ENCODE results near the gene ARF3.

ARF3 gene

DNA sequence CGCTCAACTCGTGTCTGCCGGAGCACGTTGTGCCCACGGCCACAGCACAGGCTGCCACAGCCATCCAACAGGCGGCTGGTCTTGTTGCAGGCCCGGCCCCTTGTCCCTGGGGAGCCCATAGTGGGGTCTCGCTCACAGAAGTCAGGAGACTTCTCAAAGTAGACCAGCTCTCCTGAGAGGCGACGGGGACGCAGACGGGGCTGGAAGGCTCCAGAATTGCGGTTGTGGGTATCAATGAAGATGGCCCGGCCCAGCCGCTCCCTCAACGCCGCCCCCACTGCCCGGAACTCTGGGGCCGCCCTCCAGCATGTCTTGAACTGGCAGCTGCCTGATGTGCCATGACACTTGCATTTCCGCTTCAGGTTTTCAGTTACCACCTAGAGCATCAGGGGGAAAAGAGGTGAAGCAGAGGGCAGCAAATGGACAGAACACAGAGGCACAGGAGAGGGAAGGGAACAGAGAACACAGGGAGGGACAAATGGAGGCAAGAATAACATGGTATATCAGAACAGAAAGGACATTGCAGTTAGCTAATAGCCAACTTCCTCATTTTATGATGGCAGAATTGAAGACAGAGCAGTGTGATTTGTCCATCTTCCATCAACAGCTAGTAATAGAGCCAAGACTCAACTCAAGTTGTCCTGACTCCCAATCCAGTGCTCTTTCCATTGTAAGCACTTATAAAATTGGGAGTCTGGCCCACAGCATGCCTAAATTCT, 9.0 kb upstream of the ARF3 start:
- no peak for DNase-seq (ENCODE audit: low read depth)

DNA sequence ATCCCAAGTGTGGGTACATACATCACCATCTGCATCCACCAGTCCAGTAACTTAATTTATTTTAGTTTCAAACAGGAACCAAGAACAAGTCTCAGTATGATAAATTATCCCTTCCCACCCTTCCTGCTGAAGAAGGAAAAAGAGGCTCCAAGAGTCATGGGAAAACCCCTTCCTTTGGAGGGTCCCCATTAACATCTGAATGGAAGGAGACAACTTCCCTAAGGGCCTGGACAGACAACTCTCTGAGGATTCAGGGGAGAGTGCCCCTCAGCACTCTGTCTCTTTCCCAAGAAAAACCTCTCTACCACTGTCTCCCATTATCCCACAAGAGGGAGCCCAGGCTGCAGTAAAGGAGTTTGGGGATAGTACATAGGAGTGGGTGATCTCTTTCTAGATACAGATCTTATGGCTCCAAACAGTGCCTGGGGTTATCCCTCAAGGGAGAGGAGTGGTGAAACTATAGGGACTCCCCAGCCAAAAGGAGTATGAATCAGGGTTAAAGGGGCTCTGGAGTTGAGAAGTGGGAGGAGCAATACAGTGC, 8.1 kb upstream of the ARF3 start:
- no peak for DNase-seq (ENCODE audit: low read depth)

- no peak for DNase-seq (ENCODE audit: low read depth)
Measured at GRCh38 chr12:48961801-48962200, 4.5 kb upstream of the ARF3 start.

DNA sequence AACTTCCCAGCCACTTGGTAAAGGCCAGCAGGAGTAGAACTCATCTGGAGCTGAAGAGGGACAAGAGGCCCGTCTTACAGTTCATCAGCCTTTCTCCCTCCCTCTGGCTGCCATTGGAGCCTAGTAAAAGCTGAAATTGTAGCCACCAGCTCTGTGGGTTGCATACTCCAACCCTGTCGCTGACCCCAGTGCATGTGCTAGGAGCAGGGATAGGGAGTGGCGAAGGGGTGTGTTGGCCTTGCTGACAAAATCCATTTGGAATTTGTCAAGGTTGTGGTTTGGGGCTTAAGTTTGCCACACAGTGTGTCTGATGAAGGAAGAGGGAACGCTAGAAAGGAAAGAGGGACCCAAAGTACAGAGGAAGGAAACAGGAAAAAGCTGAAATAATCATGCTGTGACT, 4.0 kb upstream of the ARF3 start:
- DNase-seq (ENCODE audit: low read depth) = no peak

DNA sequence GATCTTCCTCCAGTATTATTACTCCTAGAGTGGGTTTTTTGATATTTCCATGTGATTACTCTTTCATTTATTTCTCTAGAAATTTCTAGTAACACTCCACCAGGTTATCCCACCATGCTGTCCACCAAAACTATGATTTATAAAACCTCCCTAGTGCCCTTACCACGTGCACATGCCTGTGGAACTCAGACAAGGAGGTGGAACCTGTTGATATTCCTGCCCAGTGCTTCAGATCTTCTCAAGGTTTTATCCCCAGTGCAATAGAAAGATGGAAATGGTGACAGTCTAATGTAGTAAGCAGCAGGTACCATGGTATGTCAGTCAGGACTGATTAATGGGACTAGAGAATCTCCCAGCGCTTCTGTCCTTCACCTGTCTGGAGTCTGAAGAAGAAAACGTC, 3.5 kb upstream of the ARF3 start:
- DNase-seq (ENCODE audit: low read depth) = no peak

DNA sequence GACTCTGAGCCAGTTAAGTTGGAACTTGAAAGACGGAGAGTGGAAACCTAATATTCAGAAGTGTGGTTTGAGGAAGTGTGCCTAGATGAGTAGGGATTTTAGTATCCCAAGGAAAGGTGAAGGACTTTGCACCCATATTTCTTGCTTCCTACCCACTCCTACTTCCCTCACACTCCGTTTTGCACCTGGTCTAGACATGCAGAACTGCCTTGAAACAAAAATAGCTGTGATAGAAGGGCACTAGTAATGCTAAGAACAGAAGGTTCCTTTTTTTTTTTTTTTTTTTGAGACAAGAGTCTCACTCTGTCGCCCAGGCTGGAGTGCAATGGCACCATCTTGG, 732 bp upstream of the ARF3 start:
- no peak for DNase-seq (ENCODE audit: low read depth)

- DNase-seq (ENCODE audit: low read depth) = no peak
Measured at GRCh38 chr12:48956279-48957140, 777 bp downstream of the ARF3 start.

DNA sequence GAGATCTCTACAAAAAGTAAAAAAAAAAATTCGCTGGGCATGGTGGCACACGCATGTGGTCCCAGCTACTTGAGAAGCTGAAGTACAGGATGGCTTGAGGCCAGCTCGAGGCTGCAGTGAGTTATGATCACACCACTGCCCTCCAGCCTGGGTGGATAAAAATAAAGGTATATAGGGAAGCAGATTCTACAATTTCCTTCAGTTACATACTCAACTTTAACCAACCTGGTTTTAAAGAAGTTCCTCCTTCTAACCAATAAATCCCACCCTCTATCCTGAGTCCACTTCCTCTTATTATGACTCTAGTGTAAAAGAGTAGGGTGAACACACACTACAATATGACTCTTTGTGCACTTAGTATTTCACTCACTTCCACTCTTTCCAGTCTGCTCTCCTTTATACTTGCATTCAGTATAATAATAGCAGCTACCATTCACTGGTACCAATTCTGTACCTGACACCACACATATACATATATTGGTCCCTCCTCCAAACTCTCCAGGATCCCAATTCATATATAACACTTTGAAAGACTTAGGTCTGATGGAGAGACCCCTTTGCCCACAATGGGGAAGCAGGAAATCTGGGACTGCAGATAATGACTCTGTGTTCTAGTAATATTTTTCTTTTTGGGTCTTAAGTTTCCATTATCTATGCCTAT, 2.3 kb downstream of the ARF3 start:
- no peak for DNase-seq (ENCODE audit: low read depth)

GRCh38 chr12:48954061-48954460, 3.2 kb downstream of the ARF3 start:
- no peak for DNase-seq (ENCODE audit: low read depth)

DNA sequence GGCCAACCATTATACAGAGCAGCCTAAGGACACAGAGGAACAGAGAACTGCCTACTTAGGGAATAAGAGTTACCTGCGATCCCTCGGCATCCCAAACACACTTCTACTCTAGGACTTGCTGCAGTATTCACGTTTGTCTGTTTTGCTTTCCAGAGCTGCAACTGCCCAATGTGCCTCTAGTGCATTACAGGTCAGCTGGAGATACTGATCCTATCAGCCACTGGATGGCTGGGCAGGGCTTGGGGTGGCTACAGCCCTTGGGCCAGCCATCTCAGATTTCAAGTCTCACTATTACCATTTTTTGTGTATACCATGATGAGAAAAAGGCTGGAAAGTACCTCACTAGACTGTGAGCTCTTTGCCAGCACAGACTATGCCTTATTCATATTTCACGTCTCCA, 4.6 kb downstream of the ARF3 start:
- no peak for DNase-seq (ENCODE audit: low read depth)

DNA sequence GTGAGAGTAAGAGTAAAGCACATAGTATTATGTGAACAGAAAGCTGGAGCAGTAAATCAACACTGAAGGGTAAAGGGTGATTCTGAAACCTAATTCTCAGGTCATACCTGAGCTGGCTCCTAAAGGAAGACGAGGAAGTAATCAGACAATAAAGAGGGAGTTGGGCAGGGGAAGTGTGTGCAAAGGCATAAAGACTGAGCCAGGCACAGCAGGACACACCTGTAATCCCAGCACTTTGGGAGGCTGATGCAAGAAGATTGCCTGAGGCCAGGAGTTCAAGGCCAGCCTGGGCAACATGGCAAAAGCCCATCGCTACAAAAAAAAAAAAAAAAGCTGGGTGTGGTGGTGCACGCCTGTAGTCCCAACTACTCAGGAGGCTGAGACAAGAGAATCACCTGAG, 9.6 kb downstream of the ARF3 start:
- no peak for DNase-seq (ENCODE audit: low read depth)

- no peak for DNase-seq (ENCODE audit: low read depth)
Measured at GRCh38 chr12:48946943-48947342, 10.3 kb downstream of the ARF3 start.

- no peak for DNase-seq (ENCODE audit: low read depth)
Measured at GRCh38 chr12:48946205-48946604, 11.1 kb downstream of the ARF3 start.

- DNase-seq (ENCODE audit: low read depth) = no peak
Measured at GRCh38 chr12:48943221-48943620, 14.1 kb downstream of the ARF3 start.

DNA sequence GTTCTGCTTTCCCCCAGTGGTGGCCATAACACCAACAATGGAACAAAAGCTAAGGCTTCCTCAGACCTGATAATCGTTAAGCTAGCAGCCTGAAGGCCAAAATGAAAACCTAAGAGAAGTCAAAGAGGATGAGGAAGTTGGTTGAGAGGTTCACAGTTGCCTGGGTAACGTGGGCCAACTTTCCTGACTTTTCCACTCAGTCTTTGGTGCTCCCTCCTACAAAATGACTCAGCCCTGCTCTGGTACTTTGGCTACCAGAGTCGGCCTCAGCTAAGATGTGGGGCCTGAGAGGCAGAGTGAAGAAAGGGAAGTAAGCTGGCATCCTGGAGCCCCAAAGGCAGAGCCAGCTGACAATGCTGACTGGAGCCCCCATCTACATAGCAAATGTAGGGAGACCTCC, 17.1 kb downstream of the ARF3 start:
- no peak for DNase-seq (ENCODE audit: low read depth)

DNA sequence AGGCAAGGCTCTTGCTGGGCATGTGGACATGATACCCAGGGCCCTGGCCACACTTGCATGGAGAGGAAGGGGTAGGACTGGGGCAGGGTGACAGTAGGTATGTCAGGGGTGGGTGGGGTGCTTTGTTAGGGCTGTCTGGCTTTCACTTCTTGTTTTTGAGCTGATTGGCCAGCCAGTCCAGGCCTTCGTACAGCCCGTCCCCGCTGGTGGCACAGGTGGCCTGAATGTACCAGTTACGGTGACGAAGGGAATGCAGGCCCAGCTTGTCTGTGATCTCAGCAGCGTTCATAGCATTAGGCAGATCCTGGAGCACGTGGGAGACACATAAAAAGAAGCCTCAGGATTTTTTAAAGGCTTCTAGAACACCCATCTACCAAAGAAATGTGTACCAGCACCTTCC, 18.5 kb downstream of the ARF3 start:
- DNase-seq (ENCODE audit: low read depth) = no peak

GRCh38 chr12:48937170-48937569, 20.1 kb downstream of the ARF3 start:
- no peak for DNase-seq (ENCODE audit: low read depth)

DNA sequence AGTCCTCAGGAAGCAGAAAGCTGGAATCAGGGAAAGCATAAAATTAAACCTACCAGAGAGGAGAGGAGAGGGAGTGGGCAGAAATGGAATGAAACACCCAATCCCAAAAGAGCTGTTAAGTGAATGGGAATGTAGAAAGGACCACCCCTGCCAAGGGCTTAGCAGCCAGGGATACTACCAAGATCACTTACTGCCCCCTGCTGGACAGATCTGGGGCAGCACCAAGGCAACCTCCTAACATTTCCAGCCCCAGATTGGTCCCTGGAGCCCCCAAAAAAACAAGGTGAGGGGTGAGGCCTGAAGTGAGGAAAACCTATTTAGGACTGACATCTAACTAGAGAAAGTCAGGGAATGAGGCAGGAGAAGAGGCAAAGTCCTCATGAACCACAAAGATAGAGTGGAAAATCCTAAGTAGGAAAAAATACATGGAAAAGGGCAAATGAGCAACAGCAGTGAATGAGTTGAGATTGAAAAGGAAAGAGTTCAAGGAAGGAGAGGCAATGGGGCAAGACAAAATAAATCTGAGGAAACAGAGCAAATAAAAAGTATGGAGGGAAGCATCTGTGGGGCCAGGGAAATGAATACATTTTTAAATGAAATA, 20.8 kb downstream of the ARF3 start:
- DNase-seq (ENCODE audit: low read depth) = peak; percentile 78

DNA sequence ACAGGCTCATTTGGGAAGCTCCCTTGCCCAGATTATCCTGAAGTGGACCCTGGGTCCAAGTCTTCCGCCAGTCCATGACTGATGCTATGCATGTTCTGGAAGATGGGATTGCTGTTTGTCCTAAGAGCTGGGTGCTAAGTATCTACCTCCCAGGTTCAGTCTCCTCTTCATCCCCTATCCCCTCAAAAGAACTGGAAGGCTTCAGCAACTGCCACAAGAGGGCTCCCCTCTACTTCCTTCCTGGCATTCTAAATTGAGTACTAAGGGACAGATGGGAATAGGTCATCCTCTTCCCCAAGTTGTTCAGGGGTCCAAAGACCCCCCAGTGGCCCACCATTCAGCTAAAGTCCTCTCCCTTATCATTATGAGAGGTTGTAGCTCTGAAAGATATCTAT, 23.0 kb downstream of the ARF3 start:
- DNase-seq (ENCODE audit: low read depth) = no peak

DNA sequence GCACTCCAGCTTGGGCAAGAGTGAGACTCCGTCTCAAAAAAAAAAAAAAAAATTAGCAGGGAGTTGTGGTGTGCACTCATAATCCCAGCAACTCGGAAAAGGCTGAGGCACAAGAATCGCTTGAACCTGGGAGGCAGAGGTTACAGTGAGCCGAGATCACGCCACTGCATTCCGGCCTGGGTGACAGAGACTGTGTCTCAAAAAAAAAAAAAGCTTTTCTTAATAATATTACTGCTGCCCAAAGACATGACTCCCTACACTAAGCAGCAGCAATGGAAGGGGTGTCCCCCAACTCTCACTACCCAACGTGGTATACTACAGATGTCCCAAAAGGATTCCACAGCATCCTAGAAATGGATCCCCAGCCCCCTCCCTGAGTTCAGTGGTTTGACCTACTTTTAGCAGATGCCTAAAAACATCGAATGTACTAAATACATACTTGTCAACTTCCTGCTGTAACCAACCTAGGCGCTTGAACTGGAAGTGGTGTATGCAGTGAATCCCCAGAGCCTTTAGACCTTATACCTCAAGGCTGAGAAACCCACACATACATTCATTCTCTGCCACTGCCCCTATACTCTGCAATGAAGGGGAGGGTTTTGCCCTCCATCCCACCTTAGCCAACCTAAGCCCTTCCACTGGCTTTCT, 23.5 kb downstream of the ARF3 start:
- no peak for DNase-seq (ENCODE audit: low read depth)

DNA sequence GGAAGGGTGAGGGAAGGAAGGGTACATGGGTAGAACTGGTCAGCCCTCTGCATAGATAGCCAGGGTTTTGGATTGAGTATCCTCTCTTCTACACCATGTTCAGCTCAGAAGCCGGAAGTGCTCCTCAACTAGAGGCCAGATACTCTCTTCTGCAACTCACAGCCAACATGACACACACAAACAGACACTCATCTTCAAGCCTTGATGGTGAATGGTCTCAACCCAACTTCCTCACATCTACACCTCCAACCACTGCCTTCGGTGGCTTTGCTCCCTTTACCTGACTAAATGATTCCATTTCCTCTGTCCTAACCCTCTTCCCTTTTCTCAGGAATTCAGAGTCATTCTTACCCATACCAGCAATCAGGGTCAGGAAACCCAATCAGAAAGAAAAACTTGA, 24.4 kb downstream of the ARF3 start:
- no peak for DNase-seq (ENCODE audit: low read depth)

DNA sequence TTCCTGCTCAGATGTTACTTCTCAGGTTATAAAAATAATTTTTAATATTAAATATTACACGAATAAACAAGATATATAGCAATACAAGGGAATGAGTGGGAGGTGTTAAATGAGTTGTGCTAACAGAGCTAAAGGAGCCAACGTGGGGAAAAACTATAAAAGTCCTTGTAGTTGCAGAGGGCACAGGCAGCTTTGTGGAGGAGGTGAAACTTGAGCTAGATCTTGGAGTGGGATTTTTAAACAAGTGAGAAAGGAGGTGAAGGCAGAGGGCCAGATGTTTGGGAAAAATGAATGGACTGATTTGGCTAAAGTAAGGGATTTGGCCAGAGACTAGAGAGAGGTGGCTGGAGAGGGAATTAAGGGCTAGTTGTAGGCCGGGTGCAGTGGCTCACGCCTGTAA, 26.8 kb downstream of the ARF3 start:
- DNase-seq (ENCODE audit: low read depth) = no peak

Measured in T follicular helper cell (primary cell).